Hepatocyte (in vitro differentiated cells): ENCODE results near the gene ZBTB43. TPM values are rescaled to one million over a fixed set of nuclear protein-coding genes. Genes with fewer than 3 reads are reported as not detected.

ENCODE experiments used
- DNase-seq: peaks from one replicate; pipeline ENCODE4 v3.0.0-alpha.2; 2016; ENCODE audit warnings: low spot score
- H2AFZ ChIP-seq: fragments of 200-600 bp; sonication (generic); 2 replicates; pipeline ENCODE4 v1.6.0; 2016; ENCODE audit warnings: antibody characterized with exemption, mild to moderate bottlenecking
- H3K27ac ChIP-seq: fragments of 200-600 bp; sonication (generic); 2 replicates; pipeline ENCODE4 v1.5.1; 2016; ENCODE audit warnings: mild to moderate bottlenecking
- H3K27me3 ChIP-seq: fragments of 200-600 bp; sonication (generic); 2 replicates; pipeline ENCODE4 v1.6.1; 2016
- H3K36me3 ChIP-seq: fragments of 200-600 bp; sonication (generic); replicated peaks from 2 replicates; pipeline ENCODE4 v1.5.1; 2016; ENCODE audit warnings: low read depth; ENCODE audit not compliant: insufficient read depth
- H3K4me1 ChIP-seq: fragments of 200-600 bp; sonication (generic); 2 replicates; pipeline ENCODE4 v1.5.1; 2016; ENCODE audit warnings: mild to moderate bottlenecking, moderate library complexity; ENCODE audit not compliant: insufficient read depth
- H3K4me2 ChIP-seq: fragments of 200-600 bp; sonication (generic); 2 replicates; pipeline ENCODE4 v1.6.0; 2016
- H3K4me3 ChIP-seq: fragments of 200-600 bp; sonication (generic); 2 replicates; pipeline ENCODE4 v1.5.1; 2016; ENCODE audit warnings: mild to moderate bottlenecking
- H3K79me2 ChIP-seq: fragments of 200-600 bp; sonication (generic); 2 replicates; pipeline ENCODE4 v1.6.0; 2017; ENCODE audit warnings: mild to moderate bottlenecking
- H3K9me2 ChIP-seq: fragments of 200-600 bp; sonication (generic); replicated peaks from 2 replicates; pipeline ENCODE4 v1.6.0; 2017; ENCODE audit warnings: mild to moderate bottlenecking; ENCODE audit not compliant: insufficient read depth
- H3K9me3 ChIP-seq: fragments of 200-600 bp; sonication (generic); 2 replicates; pipeline ENCODE4 v1.5.1; 2016; ENCODE audit warnings: low read depth, mild to moderate bottlenecking
- H4K20me1 ChIP-seq: fragments of 200-600 bp; sonication (generic); 2 replicates; pipeline ENCODE4 v1.6.0; 2016; ENCODE audit warnings: mild to moderate bottlenecking; ENCODE audit not compliant: insufficient read depth, poor library complexity, severe bottlenecking
- EZH2 ChIP-seq: fragments of 200-600 bp; sonication (generic); IDR thresholded peaks from 2 replicates; pipeline ENCODE4 v1.6.1; 2016; ENCODE audit warnings: antibody characterized with exemption, mild to moderate bottlenecking, borderline replicate concordance
- EZH2phosphoT487 ChIP-seq: fragments of 200-600 bp; sonication (generic); IDR thresholded peaks from one replicate; pipeline ENCODE4 v1.6.1; 2018; ENCODE audit warnings: antibody characterized with exemption, mild to moderate bottlenecking, low read depth, moderate library complexity; ENCODE audit not compliant: unreplicated experiment, severe bottlenecking
- WGBS: methylation state at CpG from one replicate; pipeline ENCODE4 v1.1.6; 2016; ENCODE audit warnings: low lambda C conversion rate; ENCODE audit errors: missing lambda C conversion rate; 5-methylcytosine and 5-hydroxymethylcytosine counted together
- polyA plus RNA-seq: library from polyadenylated mRNA; unstranded; fragments of >200 nt; fragmentation: Nextera tagmentation; extraction: Ambion mirVana; gene quantifications from 2 replicates; pipeline ENCODE4 v1.2.1, GENCODE V29; 2016
- total RNA-seq: library from RNA; depleted of rRNA; stranded (reverse); fragments of >200 nt; gene quantifications from 2 replicates; pipeline ENCODE4 v1.2.3, GENCODE V29; 2014
- TF ChIP-seq, protein P1 (sequence below): fragments of 200-600 bp; sonication (generic); IDR thresholded peaks from 2 replicates; pipeline ENCODE4 v1.5.1; 2016; ENCODE audit warnings: antibody characterized with exemption, mild to moderate bottlenecking; ENCODE audit not compliant: poor library complexity

The ZBTB43 gene
- total and polyA plus RNA-seq, 2 experiments from 2014 or later: 14.9 to 16.4 TPM

GRCh38 chr9:126756876-126757415 lies 47.9 kb upstream of the ZBTB43 start:
- no peaks in the 10 kb centered on the region for H3K4me1 ChIP-seq
- H2AFZ ChIP-seq: no peak overlapping the region
- H3K4me3 ChIP-seq: no peak overlapping the region
- 77% methylated on average over 6 of the region's 6 CpGs for WGBS
- no peaks in the 10 kb centered on the region for H3K27me3 ChIP-seq
- no peaks in the 10 kb centered on the region for H3K9me3 ChIP-seq
- no peak for DNase-seq
- H3K79me2 ChIP-seq: no peaks in the 10 kb centered on the region
- TF ChIP-seq, protein P1, sequence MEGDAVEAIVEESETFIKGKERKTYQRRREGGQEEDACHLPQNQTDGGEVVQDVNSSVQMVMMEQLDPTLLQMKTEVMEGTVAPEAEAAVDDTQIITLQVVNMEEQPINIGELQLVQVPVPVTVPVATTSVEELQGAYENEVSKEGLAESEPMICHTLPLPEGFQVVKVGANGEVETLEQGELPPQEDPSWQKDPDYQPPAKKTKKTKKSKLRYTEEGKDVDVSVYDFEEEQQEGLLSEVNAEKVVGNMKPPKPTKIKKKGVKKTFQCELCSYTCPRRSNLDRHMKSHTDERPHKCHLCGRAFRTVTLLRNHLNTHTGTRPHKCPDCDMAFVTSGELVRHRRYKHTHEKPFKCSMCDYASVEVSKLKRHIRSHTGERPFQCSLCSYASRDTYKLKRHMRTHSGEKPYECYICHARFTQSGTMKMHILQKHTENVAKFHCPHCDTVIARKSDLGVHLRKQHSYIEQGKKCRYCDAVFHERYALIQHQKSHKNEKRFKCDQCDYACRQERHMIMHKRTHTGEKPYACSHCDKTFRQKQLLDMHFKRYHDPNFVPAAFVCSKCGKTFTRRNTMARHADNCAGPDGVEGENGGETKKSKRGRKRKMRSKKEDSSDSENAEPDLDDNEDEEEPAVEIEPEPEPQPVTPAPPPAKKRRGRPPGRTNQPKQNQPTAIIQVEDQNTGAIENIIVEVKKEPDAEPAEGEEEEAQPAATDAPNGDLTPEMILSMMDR: no peak
- no peak for TF ChIP-seq EZH2phosphoT487
- TF ChIP-seq EZH2: no peak
- no peak overlapping the region for H3K27ac ChIP-seq
- H4K20me1 ChIP-seq: no peaks in the 10 kb centered on the region
- no peak overlapping the region for H3K4me2 ChIP-seq
- no peaks in the 10 kb centered on the region for H3K36me3 ChIP-seq
- no peaks in the 10 kb centered on the region for H3K9me2 ChIP-seq

DNA sequence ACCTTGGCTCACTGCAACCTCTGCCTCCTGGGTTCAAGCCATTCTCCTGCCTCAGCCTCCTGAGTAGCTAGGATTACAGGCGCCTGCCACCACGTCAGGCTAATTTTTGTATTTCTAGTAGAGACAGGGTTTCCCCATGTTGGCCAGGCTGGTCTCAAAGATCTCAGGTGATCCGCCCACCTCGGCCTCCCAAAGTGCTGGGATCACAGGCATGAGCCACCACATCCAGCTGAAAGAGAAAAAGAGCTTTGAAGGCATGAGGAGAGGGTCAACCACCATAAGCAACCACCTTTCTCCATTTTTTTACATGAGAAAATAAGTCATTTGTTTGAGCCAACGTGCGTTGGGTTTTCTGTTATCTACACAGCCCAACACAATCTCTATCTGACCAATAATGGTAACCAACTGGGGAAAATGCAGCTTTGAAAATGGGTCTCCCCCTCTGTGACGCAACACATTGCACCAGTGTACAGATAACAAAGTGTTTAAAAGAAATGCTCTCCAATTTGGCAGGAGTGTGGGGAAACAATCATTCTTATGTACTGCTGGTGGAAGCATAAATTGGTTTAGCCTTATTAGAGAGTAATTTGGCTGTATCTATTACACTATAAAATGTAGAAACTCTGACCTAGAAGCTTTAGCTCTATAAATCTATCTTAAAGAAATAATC lies 45.8 kb upstream of the ZBTB43 start:
- TF ChIP-seq EZH2phosphoT487: no peak
- TF ChIP-seq EZH2: no peak
- TF ChIP-seq, protein P1: no peak

DNA sequence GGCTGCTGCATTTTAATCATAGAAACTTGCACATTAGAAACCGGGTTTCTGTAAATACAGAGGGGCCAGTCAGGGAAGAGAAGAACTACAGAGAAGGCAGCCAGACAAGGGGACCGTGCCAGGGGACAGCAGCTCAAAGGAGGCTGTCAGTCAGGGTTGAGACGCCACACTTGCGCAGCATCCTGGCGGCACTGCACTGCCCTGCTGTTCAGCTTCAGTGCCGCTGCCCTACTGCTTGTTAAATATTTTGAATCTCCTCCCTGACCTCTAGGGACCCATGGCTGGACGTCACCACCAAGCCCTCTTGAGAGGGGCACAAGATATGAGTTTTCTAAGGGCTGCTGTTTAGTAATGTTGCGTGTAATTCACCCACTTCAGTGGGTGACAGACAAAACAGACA lies 43.6 kb upstream of the ZBTB43 start:
- Histone ChIP-seq H4K20me1 (no peaks in the 10 kb centered on the region), H3K27ac (no peak overlapping the region), H3K4me1 (no peaks in the 10 kb centered on the region), H3K36me3 (no peaks in the 10 kb centered on the region), H3K9me2 (no peaks in the 10 kb centered on the region), H3K79me2 (no peaks in the 10 kb centered on the region), H3K4me2 (no peak overlapping the region), H3K4me3 (no peak overlapping the region), H2AFZ (no peak overlapping the region), H3K27me3 (no peaks in the 10 kb centered on the region), H3K9me3 (no peaks in the 10 kb centered on the region)
- no peak for DNase-seq
- TF ChIP-seq, protein P1: no peak
- TF ChIP-seq EZH2phosphoT487 (no peak), EZH2 (no peak)
- 72% methylated on average over 8 of the region's 8 CpGs for WGBS

More for the DNA sequence above, 45.8 kb upstream of the ZBTB43 start:
- no peak overlapping the region for H3K27ac ChIP-seq
- H4K20me1 ChIP-seq: no peaks in the 10 kb centered on the region
- H3K79me2 ChIP-seq: no peaks in the 10 kb centered on the region
- H3K9me3 ChIP-seq: no peaks in the 10 kb centered on the region
- 87% methylated on average over 7 of the region's 7 CpGs for WGBS
- no peaks in the 10 kb centered on the region for H3K4me1 ChIP-seq
- no peak overlapping the region for H3K4me2 ChIP-seq
- no peaks in the 10 kb centered on the region for H3K9me2 ChIP-seq
- H2AFZ ChIP-seq: no peak overlapping the region
- H3K27me3 ChIP-seq: no peaks in the 10 kb centered on the region
- H3K36me3 ChIP-seq: no peaks in the 10 kb centered on the region
- DNase-seq: no peak
- no peak overlapping the region for H3K4me3 ChIP-seq
